K562 (cell line): Measurements from ENCODE around the gene ZNF774. TPM values are rescaled to one million over a fixed set of nuclear protein-coding genes. Genes with fewer than 3 reads are reported as not detected.
A peak's percentile ranks its signal among the peaks of the same experiment; 100 is the strongest.
"Not testable (repeated sequence)": the region's sequence is repeated elsewhere in the genome, so short reads cannot be mapped to it uniquely, and the experiment has no call there.

Experiments used
- ATAC-seq: fragments of 200-7000 bp; cut with Tn5 transposase; 3 replicates; pipeline ENCODE4 v1.9.1; 2020; ENCODE audit warnings: moderate library complexity
- BruUV-seq: library from RNA; stranded (reverse); fragments of 400-500 nt; replicated peaks from 2 replicates; lab custom pipeline; 2021; lab: Mats Ljungman, UMichigan
- CTCF ChIA-PET: fragments of 300-600 bp; formaldehyde crosslinking; extraction: SDS; loops from one replicate; lab custom pipeline; 2021; ENCODE audit warnings: low intra/inter-chr PET ratio; lab: Yijun Ruan, JAX
- POLR2A ChIA-PET: fragments of 300-600, 350-650 bp; sonication (Branson Sonifier 250); formaldehyde crosslinking; extraction: SDS; loops from one replicate; lab custom pipeline; 2021; ENCODE audit warnings: antibody characterized with exemption, inconsistent platforms; lab: Yijun Ruan, JAX
- DNase-seq, 4 experiments: peaks; one replicate each; pipeline versions ENCODE4 v3.0.0 to v3.0.0-alpha.2; 2011 to 2018; ENCODE audit warnings: low spot score in 3 of 4, mixed read lengths in 3 of 4; ENCODE audit errors: extremely low read depth in 1 of 4
- FAIRE-seq: peaks from 2 replicates; lab custom pipeline; 2011; peaks lifted over from hg19 to GRCh38; lab: Jason Lieb, UNC
- H2AFZ ChIP-seq: 2 replicates; pipeline ENCODE4 v1.6.0; 2011; ENCODE audit warnings: low read depth, low read length, control low read depth, inconsistent platforms
- H3K27ac ChIP-seq: fragments of 200-600 bp; 3 replicates; pipeline ENCODE4 v1.8.0; 2011; ENCODE audit warnings: low read depth, mild to moderate bottlenecking, control low read depth, inconsistent platforms, low read length, moderate library complexity, mixed read lengths; ENCODE audit errors: extremely low read depth
- H3K27me3 ChIP-seq, 2 experiments: fragments of 300-600 bp in 1 of 2; 2 replicates in 1 of 2; 3 replicates in 1 of 2; pipeline versions ENCODE4 v1.6.0 to v1.8.0; 2011; ENCODE audit warnings: inconsistent platforms in 2 of 2, low read length in 2 of 2, mild to moderate bottlenecking in 1 of 2, mixed read lengths in 1 of 2, moderate library complexity in 1 of 2; ENCODE audit not compliant: control insufficient read depth in 2 of 2, insufficient read depth in 2 of 2
- H3K36me3 ChIP-seq: fragments of 300-600 bp; 3 replicates; pipeline ENCODE4 v1.8.0; 2011; ENCODE audit warnings: mild to moderate bottlenecking, low read length, inconsistent platforms; ENCODE audit not compliant: control insufficient read depth, insufficient read depth
- H3K4me1 ChIP-seq, 2 experiments: fragments of 200-600 bp in 1 of 2; replicated peaks in 1 of 2; 2 replicates in 1 of 2; 3 replicates in 1 of 2; pipeline versions ENCODE4 v1.5.1 to v1.8.0; 2011; ENCODE audit warnings: inconsistent platforms in 2 of 2, low read length in 2 of 2, mild to moderate bottlenecking in 1 of 2, mixed read lengths in 1 of 2, moderate library complexity in 1 of 2; ENCODE audit not compliant: control insufficient read depth in 2 of 2, insufficient read depth in 2 of 2
- H3K4me2 ChIP-seq: 2 replicates; pipeline ENCODE4 v1.6.1; 2011; ENCODE audit warnings: low read length, control low read depth, inconsistent platforms, mixed read lengths; ENCODE audit not compliant: insufficient read depth
- H3K4me3 ChIP-seq: fragments of 200-600 bp; sonication (generic), shearing (Covaris generic); 2 replicates; pipeline ENCODE4 v1.5.1; 2016; ENCODE audit warnings: control low read depth, inconsistent platforms
- H3K79me2 ChIP-seq: fragments of 200-600 bp; 3 replicates; pipeline ENCODE4 v1.8.0; 2011; ENCODE audit warnings: low read length, inconsistent platforms; ENCODE audit not compliant: control insufficient read depth, insufficient read depth
- H3K9ac ChIP-seq, 2 experiments: 2 replicates each; pipeline versions ENCODE4 v1.6.0 to v1.6.1; 2011; ENCODE audit warnings: low read depth in 2 of 2, low read length in 2 of 2, control low read depth in 1 of 2, inconsistent platforms in 1 of 2, mild to moderate bottlenecking in 1 of 2, mixed read lengths in 1 of 2; ENCODE audit not compliant: insufficient read depth in 1 of 2
- H3K9me1 ChIP-seq: one replicate; pipeline ENCODE4 v1.6.0; 2011; ENCODE audit warnings: inconsistent platforms, mild to moderate bottlenecking, low read length, moderate library complexity; ENCODE audit not compliant: control insufficient read depth, insufficient read depth
- H3K9me3 ChIP-seq: replicated peaks from 2 replicates; pipeline ENCODE4 v1.5.1; 2011; ENCODE audit warnings: low read depth, low read length, inconsistent platforms; ENCODE audit not compliant: control insufficient read depth, insufficient read depth
- H4K20me1 ChIP-seq: replicated peaks from 2 replicates; pipeline ENCODE4 v1.6.1; 2011; ENCODE audit warnings: low read length, inconsistent platforms, mixed read lengths; ENCODE audit not compliant: control insufficient read depth, insufficient read depth
- AFF1 ChIP-seq, 2 experiments: fragments of 450-650 bp; IDR thresholded peaks; 2 replicates each; pipeline ENCODE4 v1.6.1; 2018; ENCODE audit warnings: mild to moderate bottlenecking in 2 of 2, low read depth in 1 of 2; ENCODE audit not compliant: partially characterized antibody in 2 of 2
- WGBS: fragments of 100-300 bp; shearing (Covaris generic); methylation state at CpG from one replicate; pipeline ENCODE4 v1.1.6; 2016; ENCODE audit warnings: low coverage, mixed read lengths; ENCODE audit not compliant: insufficient coverage; ENCODE audit errors: missing lambda C conversion rate; 5-methylcytosine and 5-hydroxymethylcytosine counted together
- in situ Hi-C: fragments of 300-500 bp; cut with MboI; formaldehyde crosslinking; loops from 4 replicates; pipeline ENCODE4 v1.15.0; 2018; ENCODE audit warnings: inconsistent platforms, mixed read lengths
- intact Hi-C: fragments of 100-400 bp; cut with micrococcal nuclease; formaldehyde crosslinking; loops from 2 replicates; pipeline ENCODE4 v1.14.2; 2022
- polyA plus RNA-seq, 8 experiments: library from polyadenylated mRNA; depleted of rRNA in 4 of 8; stranded (reverse) in 5 of 8; unstranded in 3 of 8; fragments of >200 nt; fragmentation: Nextera tagmentation in 2 of 8; fragmentation: Illumina TruSeq in 1 of 8; extraction: Ambion mirVana in 2 of 8; extraction: Trizol in 1 of 8; gene quantifications; 2 replicates each; pipeline versions ENCODE4 v1.2.1 to v1.2.3, GENCODE V29; 2011 to 2014; ENCODE audit warnings: inconsistent platforms in 1 of 8, missing spikeins in 1 of 8
- total RNA-seq, 7 experiments: library from RNA; depleted of rRNA in 6 of 7; stranded (reverse); fragments of >200 nt in 6 of 7; fragmentation: Illumina TruSeq in 2 of 7; extraction: Trizol in 2 of 7; gene quantifications; 2 replicates each; pipeline versions ENCODE4 v1.2.1 to v1.2.3, GENCODE V29; 2011 to 2021; ENCODE audit warnings: low replicate concordance in 1 of 7

Gene ZNF774
- total and polyA plus RNA-seq, 9 of the 15 experiments (the other 6 are each of a cell fraction or from before 2014, with no cell fraction given), result 0.32 to 2.0 (median 1.2) TPM

- H4K20me1 ChIP-seq, result not testable (repeated sequence)
- TF ChIP-seq AFF1 (IDR thresholded peaks at IDR 0.05; ENCODE audit: low read depth in 1 of 2, partially characterized antibody in 2 of 2), result peak in 1 of 2 experiments; percentile 63
- TF ChIP-seq, all 486 proteins: peak for 1; not testable (repeated sequence) for 485
- in situ Hi-C loops, FAIRE-seq, POLR2A ChIA-PET, H3K27ac ChIP-seq, ATAC-seq, H3K36me3 ChIP-seq, H3K4me2 ChIP-seq, H3K9me1 ChIP-seq, H3K27me3 ChIP-seq, H3K9ac ChIP-seq, H3K4me3 ChIP-seq, DNase-seq, BruUV-seq, CTCF ChIA-PET, H2AFZ ChIP-seq, H3K9me3 ChIP-seq, intact Hi-C loops: not testable (repeated sequence)
- whole genome bisulfite sequencing, result 96% methylated on average over 3 of the region's 3 CpGs
- Histone ChIP-seq H3K4me1 (peaks cover 0 to 19% of the 10 kb centered on the region in 2 experiments; a peak in 4 of 5 replicates), H3K79me2 (peaks cover 33% of the 10 kb centered on the region)
These were observed 57.5 kb downstream of the ZNF774 start for GRCh38 chr15:90409587-90409986.

- H3K27me3 ChIP-seq, H2AFZ ChIP-seq, DNase-seq, H3K9me1 ChIP-seq, H3K36me3 ChIP-seq, H3K4me2 ChIP-seq, H3K4me3 ChIP-seq, H3K27ac ChIP-seq, H4K20me1 ChIP-seq, BruUV-seq, POLR2A ChIA-PET, H3K9me3 ChIP-seq, H3K9ac ChIP-seq, ATAC-seq, intact Hi-C loops, FAIRE-seq, CTCF ChIA-PET, in situ Hi-C loops: not testable (repeated sequence)
- peaks cover 0 to 23% of the 10 kb centered on the region in 2 experiments; a peak in 4 of 5 replicates for H3K4me1 ChIP-seq
- peaks cover 33% of the 10 kb centered on the region for H3K79me2 ChIP-seq
- 94% methylated on average over 4 of the region's 4 CpGs for WGBS
These were observed 58.2 kb downstream of the ZNF774 start for GRCh38 chr15:90410316-90410715.
